Inflammatory macrophage treated with lipopolysaccharide for 1 hour (primary cell): Measurements from ENCODE around the gene RRBP1.
"Not testable (repeated sequence)": the region's sequence is repeated elsewhere in the genome, so short reads cannot be mapped to it uniquely, and the experiment has no call there.

Experiments
- DNase-seq, 2 donors: peaks; one replicate each; pipeline ENCODE4 v3.0.0-alpha.2; 2020 to 2022

RRBP1 gene

DNA sequence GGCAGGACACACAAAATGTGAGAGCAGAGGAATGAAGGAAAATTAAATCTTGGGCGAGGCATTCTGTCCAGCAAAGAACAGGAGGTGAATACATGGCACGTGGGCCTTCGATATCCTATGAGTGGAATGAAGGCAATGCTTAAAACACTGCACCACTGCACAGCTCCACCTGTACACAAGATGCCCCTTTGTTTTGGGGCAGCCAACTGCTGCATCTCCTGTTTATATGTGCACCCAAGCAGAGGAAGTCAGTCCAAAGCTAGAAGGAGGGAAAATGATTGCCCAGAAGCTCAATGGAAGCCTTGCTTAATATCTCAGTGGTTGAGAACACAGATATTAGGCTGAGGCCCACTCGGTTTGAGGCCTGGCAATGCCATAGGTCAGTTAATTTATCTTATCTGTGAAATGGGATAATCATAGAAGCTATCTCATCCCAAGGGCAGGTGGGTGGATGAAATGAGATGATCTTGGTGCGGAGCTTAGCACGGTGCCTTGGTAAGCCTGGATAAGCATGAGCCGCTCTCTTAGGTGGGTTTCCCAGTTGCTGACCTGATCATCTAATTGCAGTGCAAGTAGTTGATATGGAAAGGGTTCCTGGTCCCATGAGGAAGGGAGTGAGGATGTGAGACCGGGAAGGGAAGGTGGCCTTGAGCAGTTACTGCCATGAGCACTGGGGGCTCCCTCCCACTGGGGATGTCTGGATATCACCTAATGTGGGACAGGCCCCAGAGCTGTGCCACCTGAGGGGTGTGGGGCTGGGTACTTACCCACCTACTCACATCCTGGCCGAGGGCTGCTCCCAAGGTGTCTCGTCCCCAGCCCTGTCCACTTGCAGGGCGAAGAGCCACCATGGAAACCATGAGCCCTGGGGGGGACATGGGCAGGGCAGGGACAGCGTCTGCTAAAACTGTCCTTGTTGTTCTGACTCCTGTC lies 27.6 kb upstream of the RRBP1 start:
- DNase-seq, result no peak

DNA sequence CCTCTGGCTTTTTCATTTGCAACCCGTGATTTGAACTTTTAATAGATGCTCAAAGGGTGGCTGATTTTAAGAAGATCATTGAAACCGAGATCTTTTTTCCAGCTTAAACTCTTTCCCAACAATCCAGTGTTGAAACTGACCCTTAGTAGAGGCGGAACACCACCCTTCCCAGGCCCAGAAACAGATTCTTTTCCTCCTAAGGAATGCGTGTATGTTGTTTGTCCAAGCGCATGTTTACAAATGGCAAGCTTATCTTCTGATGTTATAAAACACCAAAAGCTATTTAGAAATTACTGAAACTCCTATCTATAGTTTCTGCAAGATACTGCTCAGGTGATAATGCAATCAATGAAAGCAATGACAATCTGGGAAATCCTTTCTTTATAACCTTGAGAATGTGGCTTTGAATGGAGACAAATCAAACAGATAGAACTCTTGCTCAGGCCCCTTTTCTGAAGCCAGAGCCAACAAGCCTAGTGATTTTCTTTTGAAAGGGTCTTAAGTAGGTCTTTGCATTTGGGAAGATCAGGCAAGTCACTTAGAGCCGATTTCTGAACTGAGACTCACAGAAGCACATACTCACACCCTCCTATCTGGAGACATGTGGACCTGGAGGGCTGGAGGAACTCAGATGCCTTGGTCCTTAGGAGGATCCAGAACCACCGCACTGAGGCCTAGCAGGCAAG lies 26.8 kb upstream of the RRBP1 start:
- no peak for DNase-seq

DNA sequence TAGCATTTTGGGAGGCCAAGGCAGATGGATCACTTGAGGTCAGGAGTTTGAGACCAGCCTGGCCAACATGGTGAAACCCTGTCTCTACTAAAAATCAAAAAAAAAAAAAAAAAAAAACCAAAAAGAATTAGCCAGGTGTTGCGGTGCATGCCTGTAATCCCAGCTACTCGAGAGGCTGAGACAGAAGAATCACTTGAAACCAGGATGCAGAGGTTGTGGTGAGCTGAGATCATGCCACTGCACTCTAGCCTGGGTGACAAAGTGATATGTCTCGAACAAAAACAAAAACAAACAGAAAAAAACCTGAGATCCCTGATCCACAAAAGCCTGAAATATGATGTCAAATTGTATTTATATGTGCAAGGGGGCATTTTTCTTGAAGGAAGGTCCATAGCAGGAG lies 25.9 kb upstream of the RRBP1 start:
- not testable (repeated sequence) for DNase-seq

DNA sequence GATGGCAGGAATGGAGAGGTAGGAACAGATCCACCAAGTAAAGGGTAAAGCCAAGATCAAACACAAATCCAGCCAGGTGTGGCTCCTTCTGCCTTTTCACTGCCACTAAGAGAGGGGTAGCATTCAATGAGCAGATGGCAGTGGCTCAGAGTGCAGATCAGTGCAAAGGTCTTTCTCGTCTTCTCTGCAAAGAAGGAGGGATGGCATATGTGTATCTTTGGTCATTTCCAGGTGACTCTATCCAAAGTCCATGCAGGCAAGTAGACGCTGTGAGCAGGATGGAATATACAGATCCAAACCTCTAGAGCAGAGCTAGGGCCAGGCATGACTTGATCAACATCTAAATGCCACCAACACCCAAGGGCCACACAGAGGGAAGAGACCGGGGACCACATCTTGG lies 24.6 kb upstream of the RRBP1 start:
- DNase-seq, result no peak

DNA sequence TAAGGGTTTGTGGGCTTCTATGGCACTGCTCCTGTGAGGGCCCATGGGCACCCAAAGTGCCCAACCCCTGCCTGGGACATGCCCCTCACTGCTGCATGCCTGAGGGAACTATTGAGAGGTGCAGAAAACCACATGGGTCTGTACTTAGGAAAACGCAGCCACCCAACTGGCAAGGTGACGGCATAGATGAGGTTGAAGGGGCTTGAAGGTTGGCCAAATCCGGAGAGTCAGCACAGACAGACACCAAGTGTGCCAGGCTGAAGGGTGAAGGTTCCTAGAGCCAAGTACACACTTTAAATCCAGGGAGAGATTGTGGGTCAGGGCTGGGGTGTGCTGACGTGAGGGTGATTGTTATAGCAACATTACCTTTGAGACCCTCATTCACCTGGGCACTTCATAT lies 23.9 kb upstream of the RRBP1 start:
- no peak for DNase-seq

DNA sequence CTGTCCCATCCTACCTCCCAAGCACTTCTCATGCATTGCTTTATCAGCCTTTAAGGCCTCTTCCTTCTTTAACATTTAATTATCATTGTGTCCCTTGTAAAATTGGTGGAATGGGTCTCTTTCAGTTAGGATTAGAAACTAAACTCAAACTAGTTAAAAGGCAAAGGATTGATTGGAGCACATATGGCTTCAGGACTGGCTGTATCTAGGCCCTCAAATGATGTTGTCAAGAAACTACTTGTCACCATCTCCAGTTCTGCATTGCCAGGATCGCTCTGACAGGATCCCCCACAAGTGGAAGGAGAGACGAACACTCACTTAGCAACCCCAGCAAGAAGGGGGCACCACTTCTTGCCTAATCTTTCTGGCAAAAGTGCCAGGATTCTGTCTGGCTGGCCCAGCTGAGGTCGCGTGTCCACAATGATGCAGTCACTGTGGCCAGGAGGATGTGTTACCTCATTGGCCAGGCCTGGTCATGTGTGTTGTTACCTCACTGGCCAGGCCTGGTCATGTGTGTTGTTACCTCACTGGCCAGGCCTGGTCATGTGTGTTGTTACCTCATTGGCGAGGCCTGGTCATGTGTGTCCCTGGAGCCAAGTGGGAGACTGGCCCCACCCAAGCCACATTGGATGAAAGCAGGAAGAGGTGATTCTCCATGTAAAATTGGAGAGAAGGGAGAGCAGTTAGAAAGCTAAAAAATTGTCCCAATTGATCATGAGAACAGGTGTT lies 22.7 kb upstream of the RRBP1 start:
- DNase-seq, result no peak

DNA sequence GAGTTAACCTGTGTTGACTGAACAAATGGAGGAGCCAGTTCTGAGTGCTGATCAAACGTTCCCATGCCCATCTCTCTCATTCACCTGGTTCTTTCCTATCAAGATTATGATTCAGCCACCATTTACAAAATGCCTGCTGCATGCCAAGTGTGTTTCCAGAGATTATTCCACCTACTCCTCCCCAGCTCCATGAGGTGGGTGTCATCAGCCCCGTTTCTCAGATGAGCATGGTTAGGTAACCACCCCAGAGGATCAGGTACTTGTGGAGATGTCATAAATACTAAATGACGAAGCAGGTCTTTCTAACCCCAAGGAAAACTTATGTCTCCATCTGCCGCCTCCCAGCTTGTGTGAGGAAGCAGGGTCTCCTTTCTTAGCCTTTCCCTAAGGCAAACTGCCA lies 19.8 kb upstream of the RRBP1 start:
- no peak for DNase-seq

DNA sequence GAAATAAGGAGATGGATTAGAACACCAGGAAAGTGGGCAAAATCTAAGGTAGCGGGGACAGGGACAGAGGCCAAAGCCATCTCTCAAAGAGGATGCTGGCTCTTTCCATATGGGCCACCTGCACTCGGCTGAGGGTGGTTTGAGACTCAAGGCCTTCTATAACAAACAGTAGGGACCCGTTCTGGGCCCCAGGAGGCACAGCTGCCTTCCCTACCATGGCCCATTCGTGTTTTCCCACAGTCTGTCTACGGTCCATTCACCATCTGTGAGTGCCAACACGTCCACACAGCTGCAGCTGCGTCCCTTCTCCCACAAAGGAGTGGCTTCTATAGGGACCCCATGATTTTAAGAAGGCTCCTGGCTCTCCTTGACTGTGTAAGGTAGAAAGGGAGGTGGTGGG lies 18.6 kb upstream of the RRBP1 start:
- DNase-seq, result no peak

DNA sequence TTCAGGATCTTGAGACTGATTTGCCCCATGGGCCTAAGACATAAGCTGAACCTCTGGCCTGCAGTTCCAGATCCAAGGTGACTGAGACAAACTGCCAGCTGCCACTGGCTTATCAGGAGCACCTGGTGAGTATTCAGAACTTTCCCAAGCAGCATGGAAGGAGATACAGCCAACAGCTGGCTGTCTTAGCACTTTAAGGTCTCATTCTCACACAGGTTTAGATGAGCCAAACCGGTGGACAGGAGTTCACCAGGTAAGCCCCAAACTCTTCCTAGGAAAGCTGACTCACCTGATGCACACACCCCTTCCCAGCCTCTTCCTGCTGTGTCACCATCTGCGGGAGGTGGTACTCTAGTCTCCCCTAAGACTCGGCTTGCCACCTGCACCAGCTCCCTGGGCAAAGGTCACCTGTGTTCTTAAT lies 17.9 kb upstream of the RRBP1 start, which contains the start of gene BANF2:
BANF2 (plus strand) TSS at position 36 of the 421 bp plus-strand sequence. CDS start 25,060 bp downstream, outside the sequence.
- DNase-seq, result no peak

DNA sequence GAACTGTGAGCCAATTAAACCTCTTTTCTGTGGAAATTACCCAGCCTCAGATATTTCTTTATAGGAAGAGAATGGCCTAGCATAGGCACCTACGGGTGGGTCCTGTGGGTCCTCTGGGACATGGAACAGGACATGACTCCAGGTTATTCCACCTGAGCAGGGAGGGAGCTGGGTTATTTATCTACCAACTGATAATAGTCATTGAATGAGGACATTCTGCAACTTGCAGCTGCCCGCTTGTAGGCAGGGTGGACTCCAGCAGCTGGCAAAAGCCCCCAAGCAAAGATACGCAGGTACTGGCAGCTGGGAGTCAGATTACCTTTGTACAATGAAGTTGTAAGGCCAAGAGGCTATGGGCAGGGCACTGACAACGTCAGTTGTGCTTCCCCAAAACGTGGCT lies 16.3 kb upstream of the RRBP1 start:
- DNase-seq, result no peak

DNA sequence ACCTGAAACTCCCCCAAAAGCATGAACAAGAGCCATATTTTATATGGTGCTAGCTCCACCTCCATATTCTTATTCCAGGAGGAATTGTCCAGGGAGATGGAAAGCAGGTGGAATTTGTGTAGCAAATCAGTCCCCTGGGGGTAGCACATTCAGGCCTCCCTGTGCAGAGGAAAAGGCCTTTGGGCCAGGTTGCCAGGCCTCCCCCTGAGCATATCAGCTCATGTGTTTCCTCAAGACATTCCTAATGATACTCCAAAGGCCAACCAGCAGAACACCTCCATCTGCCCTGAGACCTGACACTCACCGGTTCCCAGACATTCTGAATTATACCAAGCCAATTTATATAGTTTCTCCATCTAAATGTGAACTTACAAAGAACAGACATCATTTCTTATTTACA lies 15.1 kb upstream of the RRBP1 start:
- DNase-seq, result no peak

DNA sequence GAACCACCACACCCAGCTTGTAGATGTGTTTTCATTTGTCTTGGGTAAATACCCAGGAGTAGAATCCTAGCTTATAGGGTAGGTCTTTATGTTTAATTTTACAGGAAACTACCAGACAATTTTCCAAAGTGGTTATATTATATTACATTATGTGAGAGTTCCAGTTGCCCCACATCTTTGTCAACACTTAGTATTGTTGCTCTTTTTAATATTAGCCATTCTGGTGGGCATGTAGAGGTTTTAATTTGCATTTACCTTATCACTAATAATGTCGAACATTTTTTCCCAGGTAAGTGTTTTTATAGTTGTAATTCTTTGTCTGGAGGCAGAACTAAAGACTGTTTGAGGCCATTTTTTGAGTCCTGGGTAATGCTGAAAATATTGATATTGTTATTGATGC lies 14.2 kb upstream of the RRBP1 start:
- no peak for DNase-seq

DNA sequence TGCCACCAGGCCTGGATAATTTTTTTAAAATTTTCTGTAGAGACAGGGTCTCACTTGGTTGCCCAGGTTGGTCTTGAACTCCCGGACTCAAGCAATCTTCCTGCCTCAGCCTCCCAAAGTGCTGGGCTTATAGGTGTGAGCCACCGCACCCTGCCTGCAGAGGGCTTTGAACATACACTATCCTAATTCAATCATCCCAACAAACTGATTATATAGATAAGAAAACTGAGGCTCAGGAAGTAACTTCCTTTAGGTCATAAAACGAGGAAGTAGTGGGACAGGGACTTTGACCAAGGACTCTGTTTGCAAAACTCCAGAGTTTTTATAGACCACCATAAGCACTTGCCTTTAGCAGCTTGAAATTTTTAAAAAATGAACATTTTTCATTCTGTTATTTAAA lies 12.7 kb upstream of the RRBP1 start:
- DNase-seq, result no peak

DNA sequence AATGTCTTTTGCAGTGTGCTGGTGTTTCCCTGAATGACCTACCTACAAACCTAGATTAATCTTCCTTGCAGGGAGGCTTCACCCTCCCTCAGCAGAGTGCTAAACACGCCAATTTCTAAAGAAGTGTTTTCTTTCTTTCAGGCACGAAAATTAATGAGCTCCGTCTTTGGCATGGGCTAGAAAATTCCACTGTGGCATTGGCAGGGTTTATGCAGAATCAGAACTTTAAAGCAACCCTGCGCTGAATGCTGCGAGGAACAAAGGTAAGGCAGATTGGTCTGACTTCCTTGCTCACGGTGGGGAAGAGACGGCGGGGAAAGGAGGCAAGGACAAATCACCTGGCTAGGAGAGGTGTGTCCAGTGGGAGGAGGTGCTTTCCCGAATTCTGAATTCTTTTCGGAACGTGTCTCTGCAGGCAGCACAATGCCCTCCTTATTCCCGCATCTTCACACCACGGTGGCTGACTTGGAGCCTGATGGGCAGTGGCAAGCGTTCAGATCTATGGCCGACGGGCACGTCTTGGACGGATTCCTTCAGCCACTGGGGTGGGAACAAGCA lies 11.5 kb upstream of the RRBP1 start:
- no peak for DNase-seq

DNA sequence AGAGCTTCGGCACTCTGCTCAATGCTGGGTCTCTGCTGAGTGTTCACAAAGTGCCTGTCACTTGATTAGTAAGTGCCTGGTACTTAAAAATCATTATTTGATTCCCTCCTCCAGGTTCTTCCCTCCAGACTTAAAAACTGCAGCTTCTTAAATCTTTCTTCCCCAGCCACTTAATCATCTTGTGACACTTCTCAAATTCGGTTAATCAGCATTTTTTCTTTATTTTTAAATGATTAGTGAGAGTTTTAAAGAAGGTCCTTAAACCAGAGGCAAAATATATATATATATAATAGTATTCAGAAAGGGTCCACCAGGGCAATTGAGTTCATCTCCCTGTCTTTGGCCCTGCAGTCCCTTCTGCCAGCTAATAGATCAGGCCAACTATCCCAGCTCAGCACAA lies 9.7 kb upstream of the RRBP1 start:
- no peak for DNase-seq

DNA sequence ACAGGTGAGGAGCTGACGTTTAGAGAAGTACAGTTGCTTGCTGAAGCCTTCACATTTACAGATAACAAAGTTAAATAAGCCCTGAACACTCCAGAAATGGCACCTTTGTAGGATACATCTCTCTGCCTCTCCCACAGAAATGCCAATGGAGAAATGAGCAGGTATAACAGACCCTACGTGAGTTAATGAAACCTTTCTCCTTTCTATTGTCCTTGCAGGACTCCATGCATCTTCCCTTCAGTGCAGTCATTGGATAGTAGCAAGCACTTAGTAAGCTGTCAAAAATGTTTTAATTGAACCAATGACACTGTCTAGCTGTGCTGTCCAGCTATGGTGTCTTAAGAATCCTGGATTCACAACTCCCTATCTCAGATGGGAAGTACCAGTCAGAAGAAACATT lies 8.1 kb upstream of the RRBP1 start:
- no peak for DNase-seq

DNA sequence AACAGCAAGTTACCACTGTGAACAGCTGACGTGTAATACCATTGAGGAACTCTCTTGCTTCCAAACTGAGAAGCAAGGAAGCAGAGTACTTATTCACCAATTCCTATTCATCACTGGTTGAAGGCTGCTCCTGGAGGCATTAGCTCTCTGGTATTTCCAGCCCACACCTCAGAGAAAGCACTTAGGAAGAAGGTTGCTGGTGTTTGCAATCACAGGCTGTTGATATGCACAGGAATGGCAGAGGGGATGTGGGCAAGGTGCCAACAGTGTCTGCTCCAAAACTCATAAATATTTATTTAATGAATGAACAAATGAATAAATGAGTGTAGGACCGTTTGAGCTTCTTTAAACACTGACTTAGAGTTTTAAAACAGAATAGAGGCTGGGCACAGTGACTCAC lies 6.9 kb upstream of the RRBP1 start:
- no peak for DNase-seq

DNA sequence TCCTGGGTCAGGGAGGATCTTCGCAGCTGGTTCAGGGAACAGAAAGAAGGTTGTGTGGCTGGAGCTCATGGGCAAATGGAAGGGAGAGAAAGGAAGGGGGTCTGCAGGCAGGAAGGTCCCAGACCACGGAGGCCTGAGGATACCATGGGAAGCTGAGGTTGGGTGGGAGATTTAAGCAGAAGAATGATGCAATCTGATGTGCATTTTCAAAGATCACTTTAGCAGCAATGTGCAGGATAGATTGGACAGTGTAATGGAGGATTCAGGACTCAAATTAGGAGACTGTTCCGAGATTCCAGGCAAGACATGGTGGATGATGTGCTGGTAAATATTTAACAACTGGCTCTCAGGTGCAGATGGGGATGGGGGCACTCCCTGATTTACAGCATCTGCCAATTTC lies 5.8 kb upstream of the RRBP1 start:
- no peak for DNase-seq

DNA sequence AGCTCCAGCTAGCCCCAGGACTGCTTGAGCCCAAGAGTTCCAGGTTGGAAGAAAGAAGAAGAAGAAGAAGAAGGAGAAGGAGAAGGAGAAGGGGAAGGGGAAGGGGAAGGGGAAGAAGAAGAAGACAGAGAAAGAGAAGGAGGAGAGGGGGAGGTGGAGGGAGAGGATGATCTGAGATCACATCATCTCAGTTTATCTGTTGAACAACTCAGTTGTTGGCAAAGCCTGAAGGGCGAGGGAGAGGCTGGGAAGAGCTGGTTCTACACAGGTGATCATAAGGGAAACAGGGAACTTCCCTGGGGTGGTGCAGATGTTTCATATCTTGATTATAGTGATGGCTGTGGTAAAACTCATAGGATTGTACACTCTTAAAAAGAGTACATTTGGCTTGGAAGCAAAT lies 3.1 kb upstream of the RRBP1 start:
- DNase-seq, result no peak

DNA sequence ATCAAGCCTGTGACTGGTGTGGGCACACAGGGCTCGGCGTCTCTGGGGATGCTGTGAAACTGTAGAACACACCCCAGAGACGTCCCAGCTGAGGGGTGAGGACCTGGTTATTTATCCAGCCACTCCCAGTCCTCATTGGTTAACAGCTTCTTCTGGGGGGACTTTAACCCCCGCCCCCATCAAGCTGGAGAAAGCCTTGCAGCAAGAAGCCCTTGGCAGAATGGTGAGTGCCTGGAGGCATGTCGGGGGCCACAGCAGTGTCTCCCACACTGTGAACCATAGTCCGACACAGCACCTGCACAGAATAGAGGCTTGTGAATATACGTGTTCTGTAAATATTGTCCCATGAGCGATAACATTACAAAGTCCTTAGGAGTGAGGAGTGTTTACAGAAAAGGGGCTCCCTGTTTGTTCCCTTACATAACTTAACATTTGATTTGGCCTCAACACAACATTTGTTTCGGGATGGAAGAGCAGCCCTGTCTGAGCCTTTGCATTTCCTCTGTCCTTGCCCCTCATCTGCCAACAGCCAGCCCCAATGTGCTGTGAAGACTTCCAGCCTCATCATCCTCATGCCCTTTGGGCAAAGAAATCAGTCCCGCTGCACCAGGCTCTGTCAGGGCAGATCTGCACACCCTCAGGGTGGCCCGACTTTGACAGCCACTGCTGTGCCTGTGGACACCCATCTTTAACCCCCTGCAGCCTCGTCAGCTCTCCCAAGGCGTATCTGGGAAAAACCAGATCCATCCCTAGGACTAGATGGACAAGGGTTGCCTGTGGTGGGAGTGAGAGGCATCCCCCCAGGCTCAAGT lies 2.2 kb upstream of the RRBP1 start:
- no peak for DNase-seq

DNA sequence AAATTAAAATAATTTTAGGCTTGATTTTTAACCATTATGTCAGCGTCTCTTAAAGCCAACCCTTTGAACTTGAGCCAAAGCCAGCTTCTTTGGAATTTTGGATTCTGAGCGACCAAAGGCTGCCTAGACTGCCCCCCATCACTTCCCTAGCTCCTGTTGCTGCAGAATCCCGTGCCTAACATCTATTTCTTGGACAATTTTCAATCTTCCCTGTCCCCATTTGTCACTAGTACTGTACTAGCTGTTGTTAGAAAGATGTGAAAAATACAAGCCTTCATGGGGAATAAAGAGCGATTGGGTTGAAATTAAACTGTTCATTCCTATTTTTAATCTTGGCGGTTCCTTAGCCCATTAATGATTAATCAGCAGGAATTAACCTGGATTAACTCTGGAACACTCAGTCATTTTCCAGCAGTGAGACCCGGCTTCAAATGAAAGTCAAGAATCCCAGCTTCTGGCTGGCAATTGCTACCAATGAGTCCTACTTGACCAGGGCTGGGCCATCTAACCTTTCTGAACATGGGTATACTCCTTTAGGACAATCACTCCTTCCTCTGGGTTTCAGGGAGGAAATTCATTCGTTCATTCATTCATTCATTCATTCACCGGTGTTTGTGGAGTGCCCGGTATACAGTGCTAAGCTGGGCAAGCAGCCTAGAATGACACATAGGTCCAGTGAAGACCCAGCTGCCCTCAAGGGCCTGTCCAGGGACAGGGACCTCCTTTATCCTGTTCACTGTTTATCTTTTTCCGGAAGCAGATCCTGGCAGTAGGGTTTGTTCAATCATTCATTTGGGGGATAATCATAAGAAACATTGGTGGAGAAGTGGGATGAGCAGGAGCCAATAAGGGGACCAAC lies 1.4 kb upstream of the RRBP1 start:
- no peak for DNase-seq

DNA sequence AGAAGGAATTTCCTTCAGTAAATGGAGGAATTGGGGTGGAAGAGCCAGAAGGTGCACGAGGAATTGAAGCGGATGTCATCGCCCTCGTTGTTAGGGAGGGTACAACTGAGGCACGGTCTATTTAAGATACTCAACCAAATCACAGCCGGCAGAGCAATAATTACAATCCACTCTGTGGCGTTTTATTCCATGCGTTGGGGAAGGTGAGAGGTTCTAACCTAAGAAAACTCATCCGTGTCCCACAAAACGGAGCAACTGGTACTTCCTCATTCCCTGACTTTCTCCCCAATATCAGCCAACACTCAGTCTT lies 802 bp upstream of the RRBP1 start:
- no peak for DNase-seq
